ENCODE results near the gene PTPRM.

- TF ChIP-seq ZFP41 (tag by site-specific recombination; IDR thresholded peaks at IDR 0.05; ENCODE audit: borderline replicate concordance) (no peak), REPIN1 (tag by site-specific recombination; IDR thresholded peaks at IDR 0.05; ENCODE audit: low read depth) (no peak), ATF2 (tag by site-specific recombination; IDR thresholded peaks at IDR 0.05; ENCODE audit: low read depth) (no peak), ZNF114 (tag by site-specific recombination; IDR thresholded peaks at IDR 0.05) (no peak), SP2 (tag by site-specific recombination; IDR thresholded peaks at IDR 0.05) (no peak), ZNF398 (tag by site-specific recombination; IDR thresholded peaks at IDR 0.05) (no peak), ZNF558 (tag by site-specific recombination; IDR thresholded peaks at IDR 0.05) (no peak), ZNF175 (tag by site-specific recombination; IDR thresholded peaks at IDR 0.05) (no peak), ZNF274 (IDR thresholded peaks at IDR 0.05; ENCODE audit: low read length) (no peak), ZNF274 (tag by site-specific recombination; IDR thresholded peaks at IDR 0.05; ENCODE audit: borderline replicate concordance) (no peak), ZNF549 (tag by site-specific recombination; IDR thresholded peaks at IDR 0.05) (no peak), YY1 (tag by site-specific recombination; IDR thresholded peaks at IDR 0.05) (no peak), ZNF785 (tag by site-specific recombination; IDR thresholded peaks at IDR 0.05) (no peak), GLI2 (tag by site-specific recombination; IDR thresholded peaks at IDR 0.05; ENCODE audit: borderline replicate concordance, low read depth) (no peak)
- TF ChIP-seq, protein P1, sequence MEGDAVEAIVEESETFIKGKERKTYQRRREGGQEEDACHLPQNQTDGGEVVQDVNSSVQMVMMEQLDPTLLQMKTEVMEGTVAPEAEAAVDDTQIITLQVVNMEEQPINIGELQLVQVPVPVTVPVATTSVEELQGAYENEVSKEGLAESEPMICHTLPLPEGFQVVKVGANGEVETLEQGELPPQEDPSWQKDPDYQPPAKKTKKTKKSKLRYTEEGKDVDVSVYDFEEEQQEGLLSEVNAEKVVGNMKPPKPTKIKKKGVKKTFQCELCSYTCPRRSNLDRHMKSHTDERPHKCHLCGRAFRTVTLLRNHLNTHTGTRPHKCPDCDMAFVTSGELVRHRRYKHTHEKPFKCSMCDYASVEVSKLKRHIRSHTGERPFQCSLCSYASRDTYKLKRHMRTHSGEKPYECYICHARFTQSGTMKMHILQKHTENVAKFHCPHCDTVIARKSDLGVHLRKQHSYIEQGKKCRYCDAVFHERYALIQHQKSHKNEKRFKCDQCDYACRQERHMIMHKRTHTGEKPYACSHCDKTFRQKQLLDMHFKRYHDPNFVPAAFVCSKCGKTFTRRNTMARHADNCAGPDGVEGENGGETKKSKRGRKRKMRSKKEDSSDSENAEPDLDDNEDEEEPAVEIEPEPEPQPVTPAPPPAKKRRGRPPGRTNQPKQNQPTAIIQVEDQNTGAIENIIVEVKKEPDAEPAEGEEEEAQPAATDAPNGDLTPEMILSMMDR (tag by site-specific recombination; IDR thresholded peaks at IDR 0.05) = no peak
Measured at GRCh38 chr18:8380006-8380405, 812.9 kb downstream of the PTPRM start.

Data from HEK293 (cell line).